GM12891 (cell line): Measurements from ENCODE around the gene MYLK.

Experiments used
- POLR2A ChIP-seq: IDR thresholded peaks from 2 replicates; pipeline ENCODE4 v1.6.1; 2011; ENCODE audit warnings: low read depth, low read length, control low read depth
- POLR2AphosphoS5 ChIP-seq: IDR thresholded peaks from 2 replicates; pipeline ENCODE4 v1.6.1; 2011; ENCODE audit warnings: low read depth, low read length, control low read depth
- SPI1 ChIP-seq: IDR thresholded peaks from 2 replicates; pipeline ENCODE4 v1.6.1; 2011; ENCODE audit warnings: low read depth, low read length, control low read depth
- TAF1 ChIP-seq: IDR thresholded peaks from 2 replicates; pipeline ENCODE4 v1.6.1; 2011; ENCODE audit warnings: low read depth, low read length, control low read depth

- TF ChIP-seq POLR2A (no peak), POLR2AphosphoS5 (no peak), TAF1 (no peak), SPI1 (no peak)
Measured at GRCh38 chr3:123862152-123862551, 22.0 kb downstream of the MYLK start.
